H1 (cell line): ENCODE data around the gene EPG5. TPM values are rescaled to one million over a fixed set of nuclear protein-coding genes. Genes with fewer than 3 reads are reported as not detected.

Experiments used
- CHD7 ChIP-seq: fragments of 300-600 bp; sonication (generic); IDR thresholded peaks from 2 replicates; pipeline ENCODE4 v1.7.1; 2012; ENCODE audit warnings: low read length, moderate library complexity, mild to moderate bottlenecking, inconsistent platforms; ENCODE audit not compliant: insufficient replicate concordance
- EZH2 ChIP-seq: fragments of 200-600 bp; sonication (generic); IDR thresholded peaks from 2 replicates; pipeline ENCODE4 v1.7.1; 2012; ENCODE audit warnings: low read depth, mild to moderate bottlenecking, moderate library complexity, low read length, inconsistent platforms; ENCODE audit not compliant: severe bottlenecking
- POLR2AphosphoS5 ChIP-seq: IDR thresholded peaks from 2 replicates; pipeline ENCODE4 v1.6.1; 2011; ENCODE audit warnings: low read depth, low read length
- SIN3A ChIP-seq, 2 experiments: IDR thresholded peaks in 1 of 2; conservative IDR thresholded peaks in 1 of 2; 2 replicates each; pipeline ENCODE4 v1.6.1; 2011 to 2012; ENCODE audit warnings: low read length in 2 of 2, improper control_type of control experiment in 1 of 2, low read depth in 1 of 2, mild to moderate bottlenecking in 1 of 2
- YY1 ChIP-seq: IDR thresholded peaks from 2 replicates; pipeline ENCODE4 v1.6.1; 2011; ENCODE audit warnings: low read depth, mild to moderate bottlenecking, low read length
- polyA plus RNA-seq, 7 experiments: library from polyadenylated mRNA; depleted of rRNA in 3 of 7; stranded (reverse) in 5 of 7; unstranded in 2 of 7; fragments of >200 nt in 5 of 7; fragments of 200-250 nt in 2 of 7; gene quantifications; 1 replicate in 5 of 7; 2 replicates in 1 of 7; 4 replicates in 1 of 7; pipeline versions ENCODE4 v1.2.1 to v1.2.3, GENCODE V29; 2011 to 2013; ENCODE audit warnings: missing spikeins in 2 of 7, mixed read lengths in 2 of 7
- total RNA-seq: library from RNA; stranded (reverse); fragmentation: NEBNext Ultra II Directional; extraction: Animal tissue kit (Norgen Biotek cat#: 25700); gene quantifications from 2 replicates; pipeline ENCODE4 v1.2.1, GENCODE V29; 2021

Gene EPG5
- total and polyA plus RNA-seq, 2 of the 8 experiments (the other 6 are each of a cell fraction or from before 2014, with no cell fraction given), result 14.1 to 18.3 TPM

- no peak for TF ChIP-seq CHD7
- no peak for TF ChIP-seq POLR2AphosphoS5
- no peak for TF ChIP-seq EZH2
- TF ChIP-seq SIN3A (conservative IDR thresholded peaks at IDR 0.05 in 1 of 2, IDR thresholded peaks at IDR 0.05 in 1 of 2; ENCODE audit: low read depth in 1 of 2, low read length in 2 of 2), result no peak
- no peak for TF ChIP-seq YY1
These were observed 165.6 kb downstream of the EPG5 start (continued) for GRCh38 chr18:45801416-45802004.
